ENCODE data around the gene HIKESHI. TPM values are rescaled to one million over a fixed set of nuclear protein-coding genes. Genes with fewer than 3 reads are reported as not detected.

HIKESHI gene
- total and polyA plus RNA-seq, 2 of the 13 experiments (the other 11 are each of a cell fraction or from before 2014, with no cell fraction given) = 67.8 to 74.8 TPM

DNA sequence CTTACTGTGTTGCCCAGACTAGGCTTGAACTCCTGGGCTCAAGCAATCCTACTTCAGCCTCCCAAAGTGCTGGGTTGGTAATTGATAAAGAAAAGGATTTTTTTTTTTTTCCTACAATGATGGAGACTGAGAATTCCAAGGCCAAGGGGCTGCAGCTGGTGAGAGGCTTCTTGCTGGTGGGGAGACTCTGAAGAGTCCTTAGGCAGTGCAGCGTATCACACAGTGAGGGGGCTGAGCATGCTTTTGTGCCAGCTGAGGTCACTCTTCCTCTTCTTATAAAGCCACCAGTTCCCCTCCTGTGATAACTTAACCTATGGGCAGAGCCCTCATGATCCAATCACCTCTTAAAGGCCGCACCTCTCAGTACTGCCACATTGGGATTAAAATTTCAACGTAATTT is 44.5 kb downstream of the HIKESHI start:
- Histone ChIP-seq H2AFZ (ENCODE audit: low read length) (no peak overlapping the region), H3K36me3 (replicated peaks in 1 of 2; ENCODE audit: control insufficient read depth in 1 of 2, insufficient read depth in 2 of 2, low read length in 2 of 2) (peaks cover 3 to 8% of the 10 kb centered on the region in 2 experiments; a peak in 2 of 5 replicates), H3K9ac (ENCODE audit: insufficient read depth, low read depth, low read length) (no peak overlapping the region), H3K79me2 (ENCODE audit: insufficient read depth, low read length) (no peaks in the 10 kb centered on the region), H3K27me3 (ENCODE audit: control insufficient read depth in 1 of 2, insufficient read depth in 2 of 2, low read length in 2 of 2) (no peaks in the 10 kb centered on the region), H3K9me3 (ENCODE audit: low read length) (no peaks in the 10 kb centered on the region), H3K4me3 (replicated peaks in 1 of 3; ENCODE audit: insufficient read depth in 1 of 3, low read depth in 2 of 3, low read length in 3 of 3) (no peak overlapping the region), H3K4me2 (ENCODE audit: low read depth, low read length) (no peak overlapping the region), H4K20me1 (ENCODE audit: insufficient read depth, low read length) (no peaks in the 10 kb centered on the region), H3K27ac (ENCODE audit: extremely low read length, insufficient read depth, low read length) (no peak overlapping the region), H3K4me1 (ENCODE audit: insufficient read depth, low read length) (no peaks in the 10 kb centered on the region)
- intact Hi-C loops (cut with micrococcal nuclease; ENCODE audit: unreplicated experiment) = no loop called here
- ChIA-PET POLR2A (no interaction called here), CTCF (ENCODE audit: low intra/inter-chr PET ratio, low total read pairs) (no interaction called here)
- in situ Hi-C loops (cut with HindIII; ENCODE audit: extremely low pct_ligation_motif_present, low pct_unique_long_range_greater_than_20kb) = no loop called here
- no TSS peak for BruUV-seq (replicated peaks)
- no peak for TF ChIP-seq GLI4 (CRISPR knock-in tag; IDR thresholded peaks at IDR 0.05; ENCODE audit: borderline replicate concordance)
- TF ChIP-seq, protein P1, sequence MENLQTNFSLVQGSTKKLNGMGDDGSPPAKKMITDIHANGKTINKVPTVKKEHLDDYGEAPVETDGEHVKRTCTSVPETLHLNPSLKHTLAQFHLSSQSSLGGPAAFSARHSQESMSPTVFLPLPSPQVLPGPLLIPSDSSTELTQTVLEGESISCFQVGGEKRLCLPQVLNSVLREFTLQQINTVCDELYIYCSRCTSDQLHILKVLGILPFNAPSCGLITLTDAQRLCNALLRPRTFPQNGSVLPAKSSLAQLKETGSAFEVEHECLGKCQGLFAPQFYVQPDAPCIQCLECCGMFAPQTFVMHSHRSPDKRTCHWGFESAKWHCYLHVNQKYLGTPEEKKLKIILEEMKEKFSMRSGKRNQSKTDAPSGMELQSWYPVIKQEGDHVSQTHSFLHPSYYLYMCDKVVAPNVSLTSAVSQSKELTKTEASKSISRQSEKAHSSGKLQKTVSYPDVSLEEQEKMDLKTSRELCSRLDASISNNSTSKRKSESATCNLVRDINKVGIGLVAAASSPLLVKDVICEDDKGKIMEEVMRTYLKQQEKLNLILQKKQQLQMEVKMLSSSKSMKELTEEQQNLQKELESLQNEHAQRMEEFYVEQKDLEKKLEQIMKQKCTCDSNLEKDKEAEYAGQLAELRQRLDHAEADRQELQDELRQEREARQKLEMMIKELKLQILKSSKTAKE (CRISPR knock-in tag; IDR thresholded peaks at IDR 0.05; ENCODE audit: borderline replicate concordance) = no peak
- no peak for TF ChIP-seq TAF15 (IDR thresholded peaks at IDR 0.05; ENCODE audit: low read depth, low read length, poor library complexity, severe bottlenecking)
- ATAC-seq = no peak
- 100% methylated on average over 2 of the region's 3 CpGs for whole genome bisulfite sequencing (ENCODE audit: low lambda C conversion rate)
- DNase-seq (ENCODE audit: low spot score) = no peak
- FAIRE-seq = no peak

- POLR2A ChIA-PET = no interaction called here
- 41% methylated on average over 4 of the region's 4 CpGs for WGBS (ENCODE audit: low lambda C conversion rate)
- in situ Hi-C loops (cut with HindIII; ENCODE audit: extremely low pct_ligation_motif_present, low pct_unique_long_range_greater_than_20kb) = loop anchor here (25.0 kb wide), 1 partner anchor 457 kb away; the partner anchor contains the start of gene PRSS23
- TF ChIP-seq, protein P2, sequence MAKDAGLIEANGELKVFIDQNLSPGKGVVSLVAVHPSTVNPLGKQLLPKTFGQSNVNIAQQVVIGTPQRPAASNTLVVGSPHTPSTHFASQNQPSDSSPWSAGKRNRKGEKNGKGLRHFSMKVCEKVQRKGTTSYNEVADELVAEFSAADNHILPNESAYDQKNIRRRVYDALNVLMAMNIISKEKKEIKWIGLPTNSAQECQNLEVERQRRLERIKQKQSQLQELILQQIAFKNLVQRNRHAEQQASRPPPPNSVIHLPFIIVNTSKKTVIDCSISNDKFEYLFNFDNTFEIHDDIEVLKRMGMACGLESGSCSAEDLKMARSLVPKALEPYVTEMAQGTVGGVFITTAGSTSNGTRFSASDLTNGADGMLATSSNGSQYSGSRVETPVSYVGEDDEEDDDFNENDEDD (CRISPR knock-in tag; IDR thresholded peaks at IDR 0.05; ENCODE audit: borderline replicate concordance) = no peak
- TF ChIP-seq PCBP2 (optimal IDR thresholded peaks at IDR 0.05; ENCODE audit: low read depth, low read length, poor library complexity, severe bottlenecking) = no peak
- no peak for TF ChIP-seq SALL2 (CRISPR knock-in tag; IDR thresholded peaks at IDR 0.05)
- no peak for TF ChIP-seq GPBP1L1 (CRISPR knock-in tag; IDR thresholded peaks at IDR 0.05)
- no peak for TF ChIP-seq POLR2G (IDR thresholded peaks at IDR 0.05; ENCODE audit: low read depth, low read length)
- TF ChIP-seq SKI (IDR thresholded peaks at IDR 0.05; ENCODE audit: partially characterized antibody) = no peak
- no peak for TF ChIP-seq PATZ1 (CRISPR knock-in tag; IDR thresholded peaks at IDR 0.05)
- no peak for TF ChIP-seq SALL1 (CRISPR knock-in tag; IDR thresholded peaks at IDR 0.05)
- no peak for TF ChIP-seq ZNF292 (CRISPR knock-in tag; IDR thresholded peaks at IDR 0.05; ENCODE audit: borderline replicate concordance, low read depth)
Measured at GRCh38 chr11:86355256-86355655, 53.2 kb downstream of the HIKESHI start.

More at GRCh38 chr11:86355256-86355655, 53.2 kb downstream of the HIKESHI start:
- Histone ChIP-seq H2AFZ (ENCODE audit: low read length) (no peak overlapping the region), H3K79me2 (ENCODE audit: insufficient read depth, low read length) (no peaks in the 10 kb centered on the region), H3K9me3 (ENCODE audit: low read length) (no peaks in the 10 kb centered on the region), H3K36me3 (replicated peaks in 1 of 2; ENCODE audit: control insufficient read depth in 1 of 2, insufficient read depth in 2 of 2, low read length in 2 of 2) (no peaks in the 10 kb centered on the region), H3K27me3 (ENCODE audit: control insufficient read depth in 1 of 2, insufficient read depth in 2 of 2, low read length in 2 of 2) (no peaks in the 10 kb centered on the region), H4K20me1 (ENCODE audit: insufficient read depth, low read length) (no peaks in the 10 kb centered on the region), H3K4me2 (ENCODE audit: low read depth, low read length) (no peak overlapping the region), H3K4me3 (replicated peaks in 1 of 3; ENCODE audit: insufficient read depth in 1 of 3, low read depth in 2 of 3, low read length in 3 of 3) (no peak overlapping the region), H3K9ac (ENCODE audit: insufficient read depth, low read depth, low read length) (no peak overlapping the region), H3K27ac (ENCODE audit: extremely low read length, insufficient read depth, low read length) (no peak overlapping the region), H3K4me1 (ENCODE audit: insufficient read depth, low read length) (no peaks in the 10 kb centered on the region)
- BruUV-seq (replicated peaks) = no TSS peak
- CTCF ChIA-PET (ENCODE audit: low intra/inter-chr PET ratio, low total read pairs) = no interaction called here
- intact Hi-C loops (cut with micrococcal nuclease; ENCODE audit: unreplicated experiment) = no loop called here
- ATAC-seq (no peak), DNase-seq (ENCODE audit: low spot score) (no peak), FAIRE-seq (no peak)

Measured in HepG2 (cell line).